H9 (cell line): ENCODE measurements around the gene LIX1. TPM values are rescaled to one million over a fixed set of nuclear protein-coding genes. Genes with fewer than 3 reads are reported as not detected.

Source experiments
- DNase-seq: peaks from one replicate; pipeline ENCODE4 v3.0.0-alpha.2; 2017
- H2AFZ ChIP-seq: one replicate; pipeline ENCODE4 v1.6.1; 2013; ENCODE audit warnings: mild to moderate bottlenecking, low read length, control low read depth, moderate library complexity
- H2AK5ac ChIP-seq: 2 replicates; pipeline ENCODE4 v1.6.1; 2013; ENCODE audit warnings: low read length, control low read depth, mixed read lengths; ENCODE audit not compliant: insufficient read length
- H2BK120ac ChIP-seq: one replicate; pipeline ENCODE4 v1.6.1; 2013; ENCODE audit warnings: low read depth, mild to moderate bottlenecking, low read length, control low read depth, inconsistent platforms; ENCODE audit not compliant: poor library complexity, severe bottlenecking
- H2BK12ac ChIP-seq: 2 replicates; pipeline ENCODE4 v1.6.1; 2013; ENCODE audit warnings: low read length, control low read depth, mixed read lengths, low read depth; ENCODE audit not compliant: insufficient read length
- H2BK15ac ChIP-seq: 2 replicates; pipeline ENCODE4 v1.6.1; 2013; ENCODE audit warnings: low read depth, low read length, control low read depth
- H2BK20ac ChIP-seq: one replicate; pipeline ENCODE4 v1.6.1; 2013; ENCODE audit warnings: low read depth, mild to moderate bottlenecking, low read length, control low read depth, inconsistent platforms; ENCODE audit not compliant: poor library complexity, severe bottlenecking
- H2BK5ac ChIP-seq: 2 replicates; pipeline ENCODE4 v1.6.1; 2013; ENCODE audit warnings: low read length, control low read depth, mixed read lengths; ENCODE audit not compliant: insufficient read length
- H3K14ac ChIP-seq: 2 replicates; pipeline ENCODE4 v1.6.1; 2013; ENCODE audit warnings: low read length, control low read depth; ENCODE audit not compliant: insufficient read depth
- H3K18ac ChIP-seq: 2 replicates; pipeline ENCODE4 v1.6.1; 2013; ENCODE audit warnings: low read depth, mild to moderate bottlenecking, mixed read lengths, low read length, control low read depth; ENCODE audit not compliant: insufficient read length
- H3K23ac ChIP-seq: 2 replicates; pipeline ENCODE4 v1.6.1; 2013; ENCODE audit warnings: low read length, control low read depth, mixed read lengths, low read depth; ENCODE audit not compliant: insufficient read length
- H3K23me2 ChIP-seq: 2 replicates; pipeline ENCODE4 v1.6.1; 2013; ENCODE audit warnings: low read depth, mild to moderate bottlenecking, mixed read lengths, low read length, control low read depth; ENCODE audit not compliant: insufficient read length, poor library complexity, severe bottlenecking
- H3K27ac ChIP-seq: 2 replicates; pipeline ENCODE4 v1.5.1; 2013; ENCODE audit warnings: low read length, control low read depth, mixed read lengths, low read depth; ENCODE audit not compliant: insufficient read length
- H3K27me3 ChIP-seq: 2 replicates; pipeline ENCODE4 v1.6.1; 2013; ENCODE audit warnings: low read length, control low read depth, inconsistent platforms; ENCODE audit not compliant: insufficient read depth
- H3K4ac ChIP-seq: 2 replicates; pipeline ENCODE4 v1.6.1; 2013; ENCODE audit warnings: low read depth, mild to moderate bottlenecking, control low read depth, inconsistent platforms, low read length, moderate library complexity
- H3K4me1 ChIP-seq: 2 replicates; pipeline ENCODE4 v1.6.1; 2013; ENCODE audit warnings: low read length, control low read depth, inconsistent platforms; ENCODE audit not compliant: insufficient read depth
- H3K4me2 ChIP-seq: 2 replicates; pipeline ENCODE4 v1.6.1; 2013; ENCODE audit warnings: low read length, control low read depth, mixed read lengths; ENCODE audit not compliant: insufficient read length, insufficient read depth
- H3K56ac ChIP-seq: 2 replicates; pipeline ENCODE4 v1.6.1; 2013; ENCODE audit warnings: low read depth, mild to moderate bottlenecking, mixed read lengths, low read length, control low read depth; ENCODE audit not compliant: insufficient read length
- H3K79me1 ChIP-seq: 2 replicates; pipeline ENCODE4 v1.6.1; 2013; ENCODE audit warnings: low read depth, mild to moderate bottlenecking, moderate library complexity, low read length, control low read depth, inconsistent platforms; ENCODE audit not compliant: insufficient read depth, poor library complexity, severe bottlenecking
- H3K79me2 ChIP-seq: 2 replicates; pipeline ENCODE4 v1.6.1; 2013; ENCODE audit warnings: low read length, control low read depth, inconsistent platforms; ENCODE audit not compliant: insufficient read depth
- H3K9ac ChIP-seq: 2 replicates; pipeline ENCODE4 v1.6.1; 2013; ENCODE audit warnings: low read length, control low read depth, mixed read lengths; ENCODE audit not compliant: insufficient read length; ENCODE audit errors: extremely low read depth
- H3K9me3 ChIP-seq: one replicate; pipeline ENCODE4 v1.6.1; 2013; ENCODE audit warnings: low read depth, low read length, inconsistent platforms; ENCODE audit not compliant: control insufficient read depth
- H3T11ph ChIP-seq: one replicate; pipeline ENCODE4 v1.6.1; 2013; ENCODE audit warnings: mild to moderate bottlenecking, low read length, control low read depth, inconsistent platforms
- H4K20me1 ChIP-seq: one replicate; pipeline ENCODE4 v1.6.1; 2013; ENCODE audit not compliant: control insufficient read depth, insufficient read length, insufficient read depth
- H4K5ac ChIP-seq: 2 replicates; pipeline ENCODE4 v1.6.1; 2013; ENCODE audit warnings: low read depth, mild to moderate bottlenecking, mixed read lengths, low read length, control low read depth; ENCODE audit not compliant: insufficient read length
- H4K8ac ChIP-seq: replicated peaks from 2 replicates; pipeline ENCODE4 v1.6.1; 2013; ENCODE audit warnings: low read length, control low read depth, mixed read lengths, low read depth; ENCODE audit not compliant: insufficient read length
- H4K91ac ChIP-seq: 2 replicates; pipeline ENCODE4 v1.6.1; 2013; ENCODE audit warnings: low read depth, mild to moderate bottlenecking, moderate library complexity, mixed read lengths, low read length, control low read depth; ENCODE audit not compliant: insufficient read length
- H3K27ac Mint-ChIP-seq, 3 experiments: 2 replicates in 2 of 3; 3 replicates in 1 of 3; pipeline ENCODE4 v1.8.0; 2020 to 2021; ENCODE audit warnings: mixed read lengths in 3 of 3, mild to moderate bottlenecking in 1 of 3, moderate library complexity in 1 of 3
- H3K27me3 Mint-ChIP-seq: 2 replicates; pipeline ENCODE4 v1.8.0; 2021; ENCODE audit warnings: low read depth, mild to moderate bottlenecking, moderate library complexity, mixed read lengths
- H3K36me3 Mint-ChIP-seq, 3 experiments: 2 replicates in 2 of 3; 3 replicates in 1 of 3; pipeline ENCODE4 v1.8.0; 2020 to 2021; ENCODE audit warnings: low read depth in 3 of 3, mixed read lengths in 3 of 3; ENCODE audit not compliant: insufficient read depth in 1 of 3
- H3K4me1 Mint-ChIP-seq, 2 experiments: 2 replicates each; pipeline ENCODE4 v1.8.0; 2020; ENCODE audit warnings: mixed read lengths in 2 of 2
- H3K4me3 Mint-ChIP-seq, 2 experiments: 2 replicates in 1 of 2; 3 replicates in 1 of 2; pipeline ENCODE4 v1.8.0; 2020 to 2021; ENCODE audit warnings: mild to moderate bottlenecking in 2 of 2, mixed read lengths in 2 of 2, moderate library complexity in 1 of 2
- H3K9me3 Mint-ChIP-seq, 2 experiments: 2 replicates in 1 of 2; 3 replicates in 1 of 2; pipeline ENCODE4 v1.8.0; 2020; ENCODE audit warnings: mild to moderate bottlenecking in 2 of 2, mixed read lengths in 2 of 2, moderate library complexity in 1 of 2
- CTCF ChIP-seq: fragments of 200-600 bp; sonication (generic); conservative IDR thresholded peaks from 3 replicates; pipeline ENCODE4 v1.8.0; 2021; ENCODE audit warnings: antibody characterized with exemption, mild to moderate bottlenecking
- WGBS: extraction: QIAGEN DNeasy Blood & Tissue Kit; methylation state at CpG from one replicate; pipeline ENCODE4 v1.1.7; 2013; ENCODE audit warnings: missing lambda C conversion rate, low lambda C conversion rate, mixed read lengths; ENCODE audit not compliant: insufficient read length; ENCODE audit errors: extremely low coverage; 5-methylcytosine and 5-hydroxymethylcytosine counted together
- total RNA-seq: library from RNA; stranded (reverse); gene quantifications from 2 replicates; pipeline ENCODE4 v1.2.1, GENCODE V29; 2021

Gene LIX1
- total RNA-seq, 1 experiment from 2014 or later = 0.13 TPM

- no peak overlapping the region for H2AFZ ChIP-seq
- no peak overlapping the region for H2BK5ac ChIP-seq
- no CpG with 5 or more reads among the region's 9 CpGs for WGBS
- no peak overlapping the region for H3K14ac ChIP-seq
- H3K9ac ChIP-seq = no peak overlapping the region
- no peaks in the 10 kb centered on the region for H4K20me1 ChIP-seq
- no peaks in the 10 kb centered on the region for H3K9me3 Mint-ChIP-seq
- TF ChIP-seq CTCF = no peak
- DNase-seq = no peak
- H3K79me1 ChIP-seq = no peaks in the 10 kb centered on the region
- no peaks in the 10 kb centered on the region; the same call in 1 of the 2 replicates for H3K27me3 Mint-ChIP-seq
- H3K23ac ChIP-seq = no peak overlapping the region
- no peak overlapping the region for H3K18ac ChIP-seq
- no peak overlapping the region for H3K4me3 Mint-ChIP-seq
- H2BK20ac ChIP-seq = no peak overlapping the region
- no peaks in the 10 kb centered on the region for H3K79me2 ChIP-seq
- H3K36me3 Mint-ChIP-seq = no peaks in the 10 kb centered on the region
- no peak overlapping the region for H2BK15ac ChIP-seq
- H4K91ac ChIP-seq = no peak overlapping the region
- H3K23me2 ChIP-seq = no peaks in the 10 kb centered on the region
- no peaks in the 10 kb centered on the region for H3K27me3 ChIP-seq
- no peak overlapping the region for H3K4me2 ChIP-seq
- no peak overlapping the region for H3K56ac ChIP-seq
- no peak overlapping the region for H3K4ac ChIP-seq
- no peak overlapping the region for H2AK5ac ChIP-seq
- H3T11ph ChIP-seq = no peak overlapping the region
- H3K4me1 ChIP-seq = no peaks in the 10 kb centered on the region
- H2BK120ac ChIP-seq = no peak overlapping the region
- no peak overlapping the region for H2BK12ac ChIP-seq
- no peak overlapping the region for H3K27ac Mint-ChIP-seq
- H3K9me3 ChIP-seq = no peaks in the 10 kb centered on the region
- H4K8ac ChIP-seq = no peak overlapping the region
- H3K27ac ChIP-seq = no peak overlapping the region
- peaks cover 17 to 30% of the 10 kb centered on the region in 2 experiments for H3K4me1 Mint-ChIP-seq
- no peak overlapping the region for H4K5ac ChIP-seq
Measured at GRCh38 chr5:97115932-97116331, 26.5 kb downstream of the LIX1 start.
